RWPE2 (cell line): Measurements from ENCODE around the gene ISM2.
"Not testable (repeated sequence)": the region's sequence is repeated elsewhere in the genome, so short reads cannot be mapped to it uniquely, and the experiment has no call there.

ENCODE experiments used
- ATAC-seq: fragments of 200-7000 bp; cut with Tn5 transposase; 3 replicates; pipeline ENCODE4 v1.9.1; 2021; ENCODE audit warnings: low read depth
- DNase-seq: peaks from one replicate; pipeline ENCODE4 v3.0.0-alpha.2; 2020; ENCODE audit warnings: low spot score
- H3K27ac ChIP-seq: fragments of 450-650 bp; 2 replicates; pipeline ENCODE4 v1.5.1; 2017; ENCODE audit warnings: mild to moderate bottlenecking; ENCODE audit not compliant: poor library complexity, severe bottlenecking
- H3K27me3 ChIP-seq: fragments of 250-450 bp; sonication (Bioruptor Pico); 2 replicates; pipeline ENCODE4 v1.5.1; 2021; ENCODE audit warnings: mild to moderate bottlenecking, moderate library complexity; ENCODE audit not compliant: insufficient read depth, poor library complexity, severe bottlenecking
- H3K36me3 ChIP-seq: fragments of 250-450 bp; sonication (Bioruptor Pico); 2 replicates; pipeline ENCODE4 v1.5.1; 2020; ENCODE audit warnings: low read depth, mild to moderate bottlenecking, moderate library complexity
- H3K4me1 ChIP-seq: fragments of 250-450 bp; sonication (Bioruptor Pico); 2 replicates; pipeline ENCODE4 v1.5.1; 2021; ENCODE audit warnings: mild to moderate bottlenecking, moderate library complexity; ENCODE audit not compliant: insufficient read depth, poor library complexity, severe bottlenecking
- H3K4me3 ChIP-seq: fragments of 250-450 bp; sonication (Bioruptor Pico); 2 replicates; pipeline ENCODE4 v1.5.1; 2021; ENCODE audit warnings: mild to moderate bottlenecking, moderate library complexity; ENCODE audit not compliant: severe bottlenecking
- H3K9me3 ChIP-seq: fragments of 250-450 bp; sonication (Bioruptor Pico); 2 replicates; pipeline ENCODE4 v1.5.1; 2021; ENCODE audit warnings: mild to moderate bottlenecking, moderate library complexity; ENCODE audit not compliant: severe bottlenecking
- TF ChIP-seq, protein P1 (sequence below): fragments of 450-650 bp; IDR thresholded peaks from one replicate; pipeline ENCODE4 v1.5.1; 2017; ENCODE audit warnings: mild to moderate bottlenecking, moderate library complexity; ENCODE audit not compliant: poor library complexity, severe bottlenecking

ISM2 gene

DNA sequence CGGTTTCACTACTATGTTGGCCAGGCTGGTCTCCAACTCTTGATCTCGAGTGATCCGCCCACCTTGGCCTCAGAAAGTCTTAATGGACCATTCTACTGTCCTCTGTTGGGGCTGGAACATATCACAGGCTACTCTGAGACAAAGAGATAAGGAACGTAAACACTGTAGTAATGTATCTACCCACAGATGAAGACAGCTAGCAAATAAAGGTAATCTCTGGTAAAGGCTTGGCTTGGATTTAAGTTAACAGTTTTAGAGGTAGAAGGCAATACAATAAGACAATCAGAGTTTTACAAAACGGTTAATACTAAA lies 44.6 kb upstream of the ISM2 start:
- ATAC-seq (no peak), DNase-seq (no peak)
- H3K27ac ChIP-seq, result no peak overlapping the region
- H3K27me3 ChIP-seq, result no peaks in the 10 kb centered on the region
- TF ChIP-seq, protein P1, sequence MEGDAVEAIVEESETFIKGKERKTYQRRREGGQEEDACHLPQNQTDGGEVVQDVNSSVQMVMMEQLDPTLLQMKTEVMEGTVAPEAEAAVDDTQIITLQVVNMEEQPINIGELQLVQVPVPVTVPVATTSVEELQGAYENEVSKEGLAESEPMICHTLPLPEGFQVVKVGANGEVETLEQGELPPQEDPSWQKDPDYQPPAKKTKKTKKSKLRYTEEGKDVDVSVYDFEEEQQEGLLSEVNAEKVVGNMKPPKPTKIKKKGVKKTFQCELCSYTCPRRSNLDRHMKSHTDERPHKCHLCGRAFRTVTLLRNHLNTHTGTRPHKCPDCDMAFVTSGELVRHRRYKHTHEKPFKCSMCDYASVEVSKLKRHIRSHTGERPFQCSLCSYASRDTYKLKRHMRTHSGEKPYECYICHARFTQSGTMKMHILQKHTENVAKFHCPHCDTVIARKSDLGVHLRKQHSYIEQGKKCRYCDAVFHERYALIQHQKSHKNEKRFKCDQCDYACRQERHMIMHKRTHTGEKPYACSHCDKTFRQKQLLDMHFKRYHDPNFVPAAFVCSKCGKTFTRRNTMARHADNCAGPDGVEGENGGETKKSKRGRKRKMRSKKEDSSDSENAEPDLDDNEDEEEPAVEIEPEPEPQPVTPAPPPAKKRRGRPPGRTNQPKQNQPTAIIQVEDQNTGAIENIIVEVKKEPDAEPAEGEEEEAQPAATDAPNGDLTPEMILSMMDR, result no peak
- H3K9me3 ChIP-seq, result no peaks in the 10 kb centered on the region
- H3K4me1 ChIP-seq, result no peaks in the 10 kb centered on the region
- peaks cover 46% of the 10 kb centered on the region for H3K36me3 ChIP-seq
- no peak overlapping the region for H3K4me3 ChIP-seq

- H3K36me3 ChIP-seq, result peaks cover 42% of the 10 kb centered on the region
- no peak overlapping the region for H3K27ac ChIP-seq
- TF ChIP-seq, protein P1, result no peak
- no peak overlapping the region for H3K4me3 ChIP-seq
- 0 out of 3 replicates have a peak, but pooled peaks have one; percentile 31 for ATAC-seq
- H3K27me3 ChIP-seq, result no peaks in the 10 kb centered on the region
- no peak for DNase-seq
- no peaks in the 10 kb centered on the region for H3K4me1 ChIP-seq
- H3K9me3 ChIP-seq, result no peaks in the 10 kb centered on the region
Measured at GRCh38 chr14:77542421-77543239, 44.0 kb upstream of the ISM2 start.

GRCh38 chr14:77541905-77542304 lies 43.3 kb upstream of the ISM2 start:
- Histone ChIP-seq H3K4me1 (no peaks in the 10 kb centered on the region), H3K27me3 (no peaks in the 10 kb centered on the region), H3K4me3 (no peak overlapping the region), H3K27ac (no peak overlapping the region), H3K36me3 (peaks cover 35% of the 10 kb centered on the region), H3K9me3 (no peaks in the 10 kb centered on the region)
- ATAC-seq, result no peak
- TF ChIP-seq, protein P1, result no peak
- no peak for DNase-seq

- not testable (repeated sequence) for H3K9me3 ChIP-seq, ATAC-seq, DNase-seq
Measured at GRCh38 chr14:77536951-77537350, 38.3 kb upstream of the ISM2 start.

GRCh38 chr14:77531071-77531470 lies 32.5 kb upstream of the ISM2 start:
- Histone ChIP-seq H3K4me3 (no peak overlapping the region), H3K4me1 (no peaks in the 10 kb centered on the region), H3K9me3 (no peaks in the 10 kb centered on the region), H3K27ac (no peak overlapping the region), H3K36me3 (peaks cover 29% of the 10 kb centered on the region), H3K27me3 (no peaks in the 10 kb centered on the region)
- ATAC-seq (no peak), DNase-seq (no peak)
- TF ChIP-seq, protein P1, result no peak

More at GRCh38 chr14:77536951-77537350, 38.3 kb upstream of the ISM2 start:
- not testable (repeated sequence) for H3K27me3 ChIP-seq, H3K4me1 ChIP-seq, H3K27ac ChIP-seq, H3K4me3 ChIP-seq
- H3K36me3 ChIP-seq, result peaks cover 30% of the 10 kb centered on the region
